OCI-LY7 (cell line): ENCODE results near the gene LPP. TPM values are rescaled to one million over a fixed set of nuclear protein-coding genes. Genes with fewer than 3 reads are reported as not detected.

Experiments
- BruUV-seq: library from RNA; stranded (reverse); fragments of 400-500 nt; replicated peaks from 2 replicates; lab custom pipeline; 2021; lab: Mats Ljungman, UMichigan
- CTCF ChIA-PET: fragments of 300-600 bp; sonication (Branson Sonifier 250); formaldehyde crosslinking; loops from one replicate; lab custom pipeline; 2022; ENCODE audit warnings: antibody characterized with exemption; ENCODE audit not compliant: unreplicated experiment; lab: Charles Lee
- POLR2A ChIA-PET: fragments of 300-600 bp; sonication (Branson Sonifier 250); formaldehyde crosslinking; loops from one replicate; lab custom pipeline; 2022; ENCODE audit warnings: antibody characterized with exemption; lab: Charles Lee
- DNase-seq: peaks from one replicate; pipeline ENCODE4 v3.0.0-alpha.2; 2015; ENCODE audit warnings: low spot score
- H2AFZ ChIP-seq: fragments of 200-600 bp; sonication (generic), shearing (Covaris generic); 2 replicates; pipeline ENCODE4 v1.6.1; 2014; ENCODE audit warnings: mild to moderate bottlenecking, antibody characterized with exemption, low read length, moderate library complexity
- H3K27ac ChIP-seq: fragments of 200-600 bp; sonication (generic); 2 replicates; pipeline ENCODE4 v1.5.1; 2014; ENCODE audit warnings: mixed run types, low read depth, mild to moderate bottlenecking, moderate library complexity, low read length, inconsistent platforms; ENCODE audit not compliant: poor library complexity, severe bottlenecking
- H3K36me3 ChIP-seq: fragments of 200-600 bp; sonication (generic); 2 replicates; pipeline ENCODE4 v1.6.1; 2014; ENCODE audit warnings: mild to moderate bottlenecking, antibody characterized with exemption, low read length, moderate library complexity, mixed read lengths; ENCODE audit not compliant: insufficient read depth
- H3K4me1 ChIP-seq: fragments of 200-600 bp; sonication (generic); 2 replicates; pipeline ENCODE4 v1.5.1; 2014; ENCODE audit warnings: mild to moderate bottlenecking, low read length; ENCODE audit not compliant: insufficient read depth, poor library complexity, severe bottlenecking
- H3K4me2 ChIP-seq: fragments of 200-600 bp; sonication (generic); 2 replicates; pipeline ENCODE4 v1.6.1; 2014; ENCODE audit warnings: mild to moderate bottlenecking, low read length
- H3K4me3 ChIP-seq: fragments of 200-600 bp; sonication (generic); 2 replicates; pipeline ENCODE4 v1.5.1; 2014; ENCODE audit warnings: mild to moderate bottlenecking, low read depth, low read length; ENCODE audit not compliant: poor library complexity, severe bottlenecking
- H3K79me2 ChIP-seq: fragments of 200-600 bp; sonication (generic); 2 replicates; pipeline ENCODE4 v1.6.1; 2016; ENCODE audit warnings: low read depth, mild to moderate bottlenecking, low read length, moderate library complexity, mixed read lengths; ENCODE audit not compliant: insufficient read depth
- H3K9me2 ChIP-seq: fragments of 200-600 bp; sonication (generic); 2 replicates; pipeline ENCODE4 v1.6.1; 2016; ENCODE audit warnings: mild to moderate bottlenecking, low read length, mixed read lengths; ENCODE audit not compliant: insufficient read depth
- H3K9me3 ChIP-seq: fragments of 200-600 bp; sonication (generic); 2 replicates; pipeline ENCODE4 v1.6.1; 2014; ENCODE audit warnings: mild to moderate bottlenecking, mixed run types, low read length, mixed read lengths
- H4K20me1 ChIP-seq: fragments of 200-600 bp; sonication (generic); 2 replicates; pipeline ENCODE4 v1.6.1; 2014; ENCODE audit warnings: mild to moderate bottlenecking, antibody characterized with exemption, low read length, moderate library complexity, mixed read lengths; ENCODE audit not compliant: insufficient read depth
- EZH2phosphoT487 ChIP-seq: fragments of 200-600 bp; sonication (generic); IDR thresholded peaks from 2 replicates; pipeline ENCODE4 v1.6.1; 2018; ENCODE audit warnings: low read depth, borderline replicate concordance, mild to moderate bottlenecking, mixed run types, antibody characterized with exemption, low read length, moderate library complexity, mixed read lengths
- intact Hi-C: fragments of 100-400 bp; cut with micrococcal nuclease; formaldehyde crosslinking; loops from one replicate; pipeline ENCODE4 v1.10.0; 2022; ENCODE audit not compliant: unreplicated experiment
- total RNA-seq, 2 experiments: library from RNA; depleted of rRNA in 1 of 2; stranded (reverse); fragments of >200 nt in 1 of 2; shearing (Covaris generic) in 1 of 2; gene quantifications; 2 replicates each; pipeline ENCODE4 v1.2.3, GENCODE V29; 2014 to 2022
- TF ChIP-seq, protein P1 (sequence below): fragments of 200-600 bp; sonication (generic); conservative IDR thresholded peaks from 2 replicates; pipeline ENCODE4 v1.5.1; 2014; ENCODE audit warnings: mild to moderate bottlenecking, antibody characterized with exemption, low read length, moderate library complexity, mixed read lengths

Gene LPP
- total RNA-seq, 2 experiments from 2014 or later, result 10.9 to 119 TPM

DNA sequence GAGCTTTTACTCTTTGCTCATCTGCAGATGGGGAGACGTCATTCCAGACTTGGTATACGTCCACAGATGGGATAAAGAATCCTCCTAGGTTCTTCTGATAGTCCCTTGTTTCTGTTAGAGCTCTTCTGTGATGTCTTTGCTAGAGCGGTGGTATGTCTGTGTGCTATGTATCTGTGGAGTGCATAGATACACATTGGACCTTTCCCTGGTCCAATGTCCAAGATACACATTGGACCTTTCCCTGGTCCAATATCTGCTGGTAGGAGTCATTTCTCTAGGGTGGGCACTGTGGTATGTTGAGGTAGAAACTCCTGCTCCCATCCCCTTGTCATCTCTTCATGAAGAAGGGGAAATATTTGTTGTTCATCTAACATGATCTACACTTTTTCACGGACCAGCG, 47.5 kb upstream of the LPP start:
- intact Hi-C loops, result no loop called here
- ChIA-PET CTCF (no interaction called here), POLR2A (interaction anchor here (1.0 to 1.8 kb wide), 6 partner anchors 7 to 19 kb away, joined by 3 to 11 read pairs (median 4); no protein-coding TSS in a partner anchor)
- Histone ChIP-seq H3K9me2 (no peaks in the 10 kb centered on the region), H4K20me1 (no peaks in the 10 kb centered on the region), H2AFZ (no peak overlapping the region), H3K36me3 (no peaks in the 10 kb centered on the region), H3K9me3 (peaks cover under 1% of the 10 kb centered on the region; the same call in 1 of the 2 replicates), H3K27ac (no peak overlapping the region), H3K4me1 (peaks cover 46% of the 10 kb centered on the region), H3K4me2 (no peak overlapping the region), H3K4me3 (no peak overlapping the region), H3K79me2 (no peaks in the 10 kb centered on the region)
- DNase-seq, result no peak
- BruUV-seq, result no TSS peak
- TF ChIP-seq EZH2phosphoT487, result no peak
- TF ChIP-seq, protein P1, sequence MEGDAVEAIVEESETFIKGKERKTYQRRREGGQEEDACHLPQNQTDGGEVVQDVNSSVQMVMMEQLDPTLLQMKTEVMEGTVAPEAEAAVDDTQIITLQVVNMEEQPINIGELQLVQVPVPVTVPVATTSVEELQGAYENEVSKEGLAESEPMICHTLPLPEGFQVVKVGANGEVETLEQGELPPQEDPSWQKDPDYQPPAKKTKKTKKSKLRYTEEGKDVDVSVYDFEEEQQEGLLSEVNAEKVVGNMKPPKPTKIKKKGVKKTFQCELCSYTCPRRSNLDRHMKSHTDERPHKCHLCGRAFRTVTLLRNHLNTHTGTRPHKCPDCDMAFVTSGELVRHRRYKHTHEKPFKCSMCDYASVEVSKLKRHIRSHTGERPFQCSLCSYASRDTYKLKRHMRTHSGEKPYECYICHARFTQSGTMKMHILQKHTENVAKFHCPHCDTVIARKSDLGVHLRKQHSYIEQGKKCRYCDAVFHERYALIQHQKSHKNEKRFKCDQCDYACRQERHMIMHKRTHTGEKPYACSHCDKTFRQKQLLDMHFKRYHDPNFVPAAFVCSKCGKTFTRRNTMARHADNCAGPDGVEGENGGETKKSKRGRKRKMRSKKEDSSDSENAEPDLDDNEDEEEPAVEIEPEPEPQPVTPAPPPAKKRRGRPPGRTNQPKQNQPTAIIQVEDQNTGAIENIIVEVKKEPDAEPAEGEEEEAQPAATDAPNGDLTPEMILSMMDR, result no peak

DNA sequence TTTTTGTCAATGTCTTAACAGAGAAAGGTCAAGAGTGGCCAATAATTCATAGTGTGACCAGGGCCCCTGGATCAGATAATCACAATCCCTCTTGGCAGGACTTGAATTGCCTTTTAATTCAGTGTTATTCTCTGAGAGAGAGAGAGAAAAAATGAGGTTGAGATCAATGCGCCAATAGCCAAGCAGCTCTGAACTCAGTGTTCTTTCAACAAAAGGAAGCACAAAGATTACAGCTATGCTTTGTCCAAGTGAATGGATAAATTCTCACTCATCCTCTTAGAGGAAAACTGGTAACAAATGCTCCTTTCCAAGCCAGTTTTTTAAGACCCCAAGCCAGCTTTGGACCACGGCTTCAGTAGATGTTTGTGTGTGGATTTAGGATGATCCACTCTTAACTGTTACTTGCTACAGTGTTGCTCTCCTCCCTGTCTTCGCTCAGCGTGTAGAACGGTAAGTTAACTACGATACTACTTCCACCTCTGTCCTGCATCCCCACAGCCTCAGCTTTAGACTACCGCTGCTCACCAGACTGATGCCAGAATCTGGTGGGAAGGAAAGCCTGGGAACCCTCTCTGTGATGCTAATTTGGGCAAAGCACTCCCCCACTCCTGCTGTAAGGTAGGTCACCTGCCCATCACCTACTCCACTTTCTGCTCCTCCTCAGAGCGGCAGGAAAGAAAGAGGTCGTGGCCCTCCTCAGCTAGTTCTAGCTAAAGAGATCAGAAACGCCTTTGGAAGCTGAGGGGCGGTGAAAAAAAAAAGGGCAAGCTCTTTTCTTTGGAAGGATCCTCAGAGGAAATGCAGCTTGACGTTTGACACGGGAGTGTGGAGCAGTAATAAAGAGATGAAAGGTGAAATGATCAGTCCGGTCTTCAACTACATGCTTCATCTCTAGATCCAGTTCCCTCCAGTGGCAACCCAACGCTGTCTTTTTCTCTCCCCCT, 46.8 kb upstream of the LPP start:
- intact Hi-C loops, result no loop called here
- H3K9me3 ChIP-seq, result no peaks in the 10 kb centered on the region

DNA sequence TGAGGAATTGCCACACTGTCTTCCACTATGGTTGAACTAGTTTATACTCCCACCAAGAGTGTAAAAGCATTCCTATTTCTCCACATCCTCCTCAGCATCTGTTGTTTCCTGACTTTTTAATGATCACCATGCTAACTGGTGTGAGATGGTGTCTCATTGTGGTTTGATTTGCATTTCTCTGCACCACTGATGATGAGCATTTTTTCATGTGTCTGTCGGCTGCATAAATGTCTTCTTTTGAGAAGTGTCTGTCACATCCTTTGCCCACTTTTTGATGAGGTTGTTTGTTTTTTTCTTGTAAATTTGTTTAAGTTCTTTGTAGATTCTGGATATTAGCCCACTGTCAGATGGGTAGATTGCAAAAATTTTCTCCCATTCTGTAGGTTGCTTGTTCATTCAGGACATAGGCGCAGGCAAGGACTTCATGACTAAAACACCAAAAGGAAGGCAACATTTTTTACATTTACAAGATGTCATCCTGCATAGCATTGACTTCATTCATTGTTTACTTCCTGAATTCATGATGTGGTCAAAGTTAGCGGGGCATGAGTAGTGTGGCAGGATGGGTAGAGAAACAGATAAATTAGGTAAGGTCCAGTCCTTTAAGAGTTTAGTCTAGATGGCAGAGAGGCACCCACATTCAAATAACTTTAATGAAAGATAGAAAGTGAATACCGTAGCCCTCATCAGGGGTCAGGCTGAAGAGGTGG, 45.1 kb upstream of the LPP start:
- TF ChIP-seq, protein P1, result no peak
- TF ChIP-seq EZH2phosphoT487, result no peak

More for the DNA sequence above, 46.8 kb upstream of the LPP start:
- H3K4me3 ChIP-seq, result no peak overlapping the region
- no peaks in the 10 kb centered on the region for H3K9me2 ChIP-seq
- peak overlapping the region; percentile 27; the same call in 1 of the 2 replicates for H2AFZ ChIP-seq
- TF ChIP-seq EZH2phosphoT487, result no peak
- H3K4me2 ChIP-seq, result peak overlapping the region; percentile 14; the same call in 1 of the 2 replicates
- H4K20me1 ChIP-seq, result no peaks in the 10 kb centered on the region
- no peaks in the 10 kb centered on the region for H3K79me2 ChIP-seq
- no TSS peak for BruUV-seq
- H3K36me3 ChIP-seq, result no peaks in the 10 kb centered on the region
- CTCF ChIA-PET, result interaction anchor here (0.6 kb wide), 1 partner anchor 9 kb away, joined by 3 read pairs; no protein-coding TSS in a partner anchor
- H3K27ac ChIP-seq, result no peak overlapping the region
- H3K4me1 ChIP-seq, result peaks cover 52% of the 10 kb centered on the region
- POLR2A ChIA-PET, result interaction anchor here (1.0 to 1.8 kb wide), 6 partner anchors 8 to 20 kb away, joined by 3 to 11 read pairs (median 4); no protein-coding TSS in a partner anchor
- no peak for DNase-seq

More for the DNA sequence above, 45.1 kb upstream of the LPP start:
- H3K27ac ChIP-seq, result peak overlapping the region; percentile 80
- no peaks in the 10 kb centered on the region for H3K9me3 ChIP-seq
- peak overlapping the region; percentile 80 for H3K4me2 ChIP-seq
- intact Hi-C loops, result no loop called here
- CTCF ChIA-PET, result no interaction called here
- DNase-seq, result peak; percentile 59
- no peaks in the 10 kb centered on the region for H4K20me1 ChIP-seq
- H3K9me2 ChIP-seq, result no peaks in the 10 kb centered on the region
- H3K36me3 ChIP-seq, result no peaks in the 10 kb centered on the region
- H3K4me3 ChIP-seq, result peak overlapping the region; percentile 45
- POLR2A ChIA-PET, result interaction anchor here (0.6 to 1.8 kb wide), 11 partner anchors 7 to 358 kb away, joined by 3 to 10 read pairs (median 4); no protein-coding TSS in a partner anchor
- H3K4me1 ChIP-seq, result peaks cover 57% of the 10 kb centered on the region
- H2AFZ ChIP-seq, result peak overlapping the region; percentile 94
- no peaks in the 10 kb centered on the region for H3K79me2 ChIP-seq
- no TSS peak for BruUV-seq
